MM.1S (cell line): ENCODE data around the gene SIM2.

Experiments
- DNase-seq: peaks from one replicate; pipeline ENCODE4 v3.0.0-alpha.2; 2015
- H2AFZ ChIP-seq: fragments of 300-600 bp; sonication (generic); 2 replicates; pipeline ENCODE4 v1.6.0; 2016; ENCODE audit warnings: antibody characterized with exemption, low read length
- H3F3A ChIP-seq: fragments of 300-600 bp; sonication (generic); 2 replicates; pipeline ENCODE4 v1.6.1; 2016; ENCODE audit warnings: mild to moderate bottlenecking, antibody characterized with exemption, low read length, moderate library complexity, mixed read lengths; ENCODE audit not compliant: insufficient read depth
- H3K27ac ChIP-seq: fragments of 300-600 bp; sonication (generic); 2 replicates; pipeline ENCODE4 v1.5.1; 2016; ENCODE audit warnings: mild to moderate bottlenecking, low read length
- H3K27me3 ChIP-seq: fragments of 300-600 bp; sonication (generic); replicated peaks from 2 replicates; pipeline ENCODE4 v1.6.0; 2016; ENCODE audit warnings: low read length; ENCODE audit not compliant: insufficient read depth
- H3K36me3 ChIP-seq: fragments of 300-600 bp; sonication (generic); replicated peaks from 2 replicates; pipeline ENCODE4 v1.6.1; 2016; ENCODE audit warnings: mild to moderate bottlenecking, low read length, mixed read lengths; ENCODE audit not compliant: insufficient read depth
- H3K4me1 ChIP-seq: fragments of 300-600 bp; sonication (generic); 2 replicates; pipeline ENCODE4 v1.6.1; 2016; ENCODE audit warnings: low read length, mixed read lengths
- H3K4me2 ChIP-seq: fragments of 300-600 bp; sonication (generic); 2 replicates; pipeline ENCODE4 v1.6.0; 2016; ENCODE audit warnings: low read depth, low read length
- H3K4me3 ChIP-seq: fragments of 300-600 bp; sonication (generic); 2 replicates; pipeline ENCODE4 v1.5.1; 2016; ENCODE audit warnings: low read length, mixed read lengths
- H3K79me2 ChIP-seq: fragments of 300-600 bp; sonication (generic); 2 replicates; pipeline ENCODE4 v1.6.1; 2016; ENCODE audit warnings: mixed run types, low read length, mixed read lengths
- H3K9ac ChIP-seq: fragments of 300-600 bp; sonication (generic); 2 replicates; pipeline ENCODE4 v1.6.1; 2016; ENCODE audit warnings: low read length, mixed read lengths
- H3K9me2 ChIP-seq: fragments of 300-600 bp; sonication (generic); replicated peaks from 2 replicates; pipeline ENCODE4 v1.6.1; 2016; ENCODE audit warnings: mild to moderate bottlenecking, low read length, mixed read lengths; ENCODE audit not compliant: insufficient read depth
- H3K9me3 ChIP-seq: fragments of 300-600 bp; sonication (generic); replicated peaks from 2 replicates; pipeline ENCODE4 v1.6.1; 2016; ENCODE audit warnings: mild to moderate bottlenecking, low read length, mixed read lengths; ENCODE audit not compliant: insufficient read depth
- H4K20me1 ChIP-seq: fragments of 300-600 bp; sonication (generic); 2 replicates; pipeline ENCODE4 v1.6.1; 2016; ENCODE audit warnings: mild to moderate bottlenecking, low read length, moderate library complexity, mixed read lengths; ENCODE audit not compliant: insufficient read depth
- CTCF ChIP-seq: fragments of 300-600 bp; sonication (generic); IDR thresholded peaks from 2 replicates; pipeline ENCODE4 v1.5.1; 2016; ENCODE audit warnings: antibody characterized with exemption, low read length, mixed read lengths
- EZH2 ChIP-seq: fragments of 300-600 bp; sonication (generic); optimal IDR thresholded peaks from 2 replicates; pipeline ENCODE3; 2017; ENCODE audit warnings: low read depth, mild to moderate bottlenecking, antibody characterized with exemption, low read length, mixed read lengths
- EZH2phosphoT487 ChIP-seq: fragments of 300-600 bp; sonication (generic); IDR thresholded peaks from 2 replicates; pipeline ENCODE4 v1.6.1; 2018; ENCODE audit warnings: antibody characterized with exemption, low read length

SIM2 gene

DNA sequence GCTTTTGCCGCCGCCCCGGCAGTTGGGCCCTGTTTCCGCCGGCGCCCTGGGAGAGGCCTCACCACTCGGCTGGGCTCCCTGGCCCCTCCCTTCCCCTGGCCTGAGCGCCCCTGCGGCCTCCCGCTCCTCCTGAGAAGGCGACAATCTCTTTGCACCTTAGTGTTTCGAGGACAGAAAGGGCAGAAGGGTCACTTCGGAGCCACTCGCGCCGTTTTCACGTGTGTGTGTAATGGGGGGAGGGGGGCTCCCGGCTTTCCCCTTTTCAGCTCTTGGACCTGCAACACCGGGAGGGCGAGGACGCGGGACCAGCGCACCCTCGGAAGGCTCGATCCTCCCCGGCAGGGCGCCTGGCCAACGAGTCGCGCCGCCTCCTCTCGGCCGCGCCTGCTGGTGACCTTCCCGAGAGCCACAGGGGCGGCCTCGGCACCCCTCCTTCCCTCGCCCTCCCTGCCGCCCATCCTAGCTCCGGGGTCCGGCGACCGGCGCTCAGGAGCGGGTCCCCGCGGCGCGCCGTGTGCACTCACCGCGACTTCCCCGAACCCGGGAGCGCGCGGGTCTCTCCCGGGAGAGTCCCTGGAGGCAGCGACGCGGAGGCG is 432 bp upstream of the SIM2 start:
- no peak for DNase-seq
- H3F3A ChIP-seq: no peaks in the 10 kb centered on the region
- H2AFZ ChIP-seq: no peak overlapping the region
- H4K20me1 ChIP-seq: no peaks in the 10 kb centered on the region
- no peaks in the 10 kb centered on the region for H3K36me3 ChIP-seq
- no peak overlapping the region for H3K27ac ChIP-seq
- no peak overlapping the region for H3K4me2 ChIP-seq
- TF ChIP-seq EZH2 (no peak), EZH2phosphoT487 (no peak), CTCF (no peak)
- no peaks in the 10 kb centered on the region for H3K9me2 ChIP-seq
- no peak overlapping the region for H3K9ac ChIP-seq
- no peaks in the 10 kb centered on the region for H3K9me3 ChIP-seq
- H3K4me1 ChIP-seq: no peaks in the 10 kb centered on the region
- H3K79me2 ChIP-seq: no peaks in the 10 kb centered on the region
- peaks cover 89% of the 10 kb centered on the region for H3K27me3 ChIP-seq
- H3K4me3 ChIP-seq: no peak overlapping the region

DNA sequence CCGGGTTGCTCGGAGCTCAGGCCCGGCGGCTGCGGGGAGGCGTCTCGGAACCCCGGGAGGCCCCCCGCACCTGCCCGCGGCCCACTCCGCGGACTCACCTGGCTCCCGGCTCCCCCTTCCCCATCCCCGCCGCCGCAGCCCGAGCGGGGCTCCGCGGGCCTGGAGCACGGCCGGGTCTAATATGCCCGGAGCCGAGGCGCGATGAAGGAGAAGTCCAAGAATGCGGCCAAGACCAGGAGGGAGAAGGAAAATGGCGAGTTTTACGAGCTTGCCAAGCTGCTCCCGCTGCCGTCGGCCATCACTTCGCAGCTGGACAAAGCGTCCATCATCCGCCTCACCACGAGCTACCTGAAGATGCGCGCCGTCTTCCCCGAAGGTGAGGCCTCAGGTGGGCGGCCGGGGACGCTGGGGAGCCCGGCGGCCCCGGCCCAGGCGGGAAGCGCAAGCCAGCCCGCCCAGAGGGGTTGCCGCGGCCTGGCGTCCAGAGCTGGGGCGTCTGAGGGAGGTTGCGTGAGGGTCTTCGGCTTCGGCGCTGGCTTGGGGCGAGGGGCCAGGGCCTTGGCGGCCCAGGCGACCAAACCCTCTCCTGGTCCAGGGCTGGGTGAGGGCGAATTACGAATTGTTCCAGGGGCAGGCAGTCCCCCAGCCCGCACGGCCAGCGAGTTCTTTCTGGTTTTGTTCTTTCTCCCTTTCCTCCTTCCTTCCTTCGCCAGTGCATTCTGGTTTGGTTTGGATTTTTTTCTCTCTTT is 805 bp downstream of the SIM2 start:
- H2AFZ ChIP-seq: no peak overlapping the region
- no peaks in the 10 kb centered on the region for H3K79me2 ChIP-seq
- no peak overlapping the region; the same call in 1 of the 2 replicates for H3K4me2 ChIP-seq
- H3F3A ChIP-seq: no peaks in the 10 kb centered on the region
- no peak overlapping the region for H3K27ac ChIP-seq
- H3K4me3 ChIP-seq: no peak overlapping the region
- H3K9ac ChIP-seq: no peak overlapping the region
- no peaks in the 10 kb centered on the region for H4K20me1 ChIP-seq
- no peaks in the 10 kb centered on the region for H3K4me1 ChIP-seq
- TF ChIP-seq EZH2phosphoT487: no peak
- no peak for TF ChIP-seq EZH2
- no peak for TF ChIP-seq CTCF
- H3K9me3 ChIP-seq: no peaks in the 10 kb centered on the region
- no peaks in the 10 kb centered on the region for H3K9me2 ChIP-seq
- peaks cover 89% of the 10 kb centered on the region for H3K27me3 ChIP-seq
- no peaks in the 10 kb centered on the region for H3K36me3 ChIP-seq
- no peak for DNase-seq

GRCh38 chr21:36700295-36700970 is 1.5 kb downstream of the SIM2 start:
- Histone ChIP-seq H3K79me2 (no peaks in the 10 kb centered on the region), H3K9ac (no peak overlapping the region), H3K4me3 (no peak overlapping the region), H3K36me3 (no peaks in the 10 kb centered on the region), H3K9me3 (no peaks in the 10 kb centered on the region), H3F3A (no peaks in the 10 kb centered on the region), H3K4me2 (peak overlapping the region; percentile 22; the same call in 1 of the 2 replicates), H3K4me1 (peaks cover under 1% of the 10 kb centered on the region; the same call in 1 of the 2 replicates), H2AFZ (no peak overlapping the region), H4K20me1 (no peaks in the 10 kb centered on the region), H3K9me2 (no peaks in the 10 kb centered on the region), H3K27ac (no peak overlapping the region), H3K27me3 (peaks cover 89% of the 10 kb centered on the region)
- no peak for DNase-seq
- TF ChIP-seq EZH2: no peak
